ENCODE results near the gene HAUS7.

The HAUS7 gene

GRCh38 chrX:153474718-153475117 lies 4.3 kb upstream of the HAUS7 start:
- TF ChIP-seq, protein P1, sequence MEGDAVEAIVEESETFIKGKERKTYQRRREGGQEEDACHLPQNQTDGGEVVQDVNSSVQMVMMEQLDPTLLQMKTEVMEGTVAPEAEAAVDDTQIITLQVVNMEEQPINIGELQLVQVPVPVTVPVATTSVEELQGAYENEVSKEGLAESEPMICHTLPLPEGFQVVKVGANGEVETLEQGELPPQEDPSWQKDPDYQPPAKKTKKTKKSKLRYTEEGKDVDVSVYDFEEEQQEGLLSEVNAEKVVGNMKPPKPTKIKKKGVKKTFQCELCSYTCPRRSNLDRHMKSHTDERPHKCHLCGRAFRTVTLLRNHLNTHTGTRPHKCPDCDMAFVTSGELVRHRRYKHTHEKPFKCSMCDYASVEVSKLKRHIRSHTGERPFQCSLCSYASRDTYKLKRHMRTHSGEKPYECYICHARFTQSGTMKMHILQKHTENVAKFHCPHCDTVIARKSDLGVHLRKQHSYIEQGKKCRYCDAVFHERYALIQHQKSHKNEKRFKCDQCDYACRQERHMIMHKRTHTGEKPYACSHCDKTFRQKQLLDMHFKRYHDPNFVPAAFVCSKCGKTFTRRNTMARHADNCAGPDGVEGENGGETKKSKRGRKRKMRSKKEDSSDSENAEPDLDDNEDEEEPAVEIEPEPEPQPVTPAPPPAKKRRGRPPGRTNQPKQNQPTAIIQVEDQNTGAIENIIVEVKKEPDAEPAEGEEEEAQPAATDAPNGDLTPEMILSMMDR (IDR thresholded peaks at IDR 0.05; ENCODE audit: low read length, missing control alignments) = no peak
- no peak overlapping the region for H3K4me3 ChIP-seq (replicated peaks; ENCODE audit: low read depth, low read length)
- peak; percentile 61 for DNase-seq (ENCODE audit: low read depth)

GRCh38 chrX:153474266-153474665 lies 3.9 kb upstream of the HAUS7 start:
- H3K4me3 ChIP-seq (replicated peaks; ENCODE audit: low read depth, low read length) = no peak overlapping the region
- no peak for DNase-seq (ENCODE audit: low read depth)
- TF ChIP-seq, protein P1 (IDR thresholded peaks at IDR 0.05; ENCODE audit: low read length, missing control alignments) = no peak

DNA sequence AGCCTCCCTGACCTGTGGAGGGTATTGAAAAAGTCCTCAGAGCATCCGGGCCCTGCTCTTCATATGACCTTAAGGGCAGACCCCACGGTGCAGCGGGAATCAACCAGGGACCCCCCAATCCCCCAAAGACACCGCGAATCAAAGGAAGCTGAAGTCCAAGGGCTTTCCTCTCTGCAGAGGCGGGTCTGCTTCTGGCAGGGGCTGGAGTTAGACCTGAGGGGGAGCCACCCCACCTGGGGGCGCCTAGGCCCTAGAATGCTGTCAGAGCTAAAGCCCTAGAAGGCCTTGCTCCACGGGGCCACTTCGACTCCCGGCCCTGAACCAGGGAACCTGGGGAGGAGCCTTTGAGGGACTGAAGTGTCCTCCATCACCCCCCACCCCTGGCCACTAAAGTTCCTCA lies 2.8 kb upstream of the HAUS7 start:
- TF ChIP-seq, protein P1 (IDR thresholded peaks at IDR 0.05; ENCODE audit: low read length, missing control alignments) = no peak

DNA sequence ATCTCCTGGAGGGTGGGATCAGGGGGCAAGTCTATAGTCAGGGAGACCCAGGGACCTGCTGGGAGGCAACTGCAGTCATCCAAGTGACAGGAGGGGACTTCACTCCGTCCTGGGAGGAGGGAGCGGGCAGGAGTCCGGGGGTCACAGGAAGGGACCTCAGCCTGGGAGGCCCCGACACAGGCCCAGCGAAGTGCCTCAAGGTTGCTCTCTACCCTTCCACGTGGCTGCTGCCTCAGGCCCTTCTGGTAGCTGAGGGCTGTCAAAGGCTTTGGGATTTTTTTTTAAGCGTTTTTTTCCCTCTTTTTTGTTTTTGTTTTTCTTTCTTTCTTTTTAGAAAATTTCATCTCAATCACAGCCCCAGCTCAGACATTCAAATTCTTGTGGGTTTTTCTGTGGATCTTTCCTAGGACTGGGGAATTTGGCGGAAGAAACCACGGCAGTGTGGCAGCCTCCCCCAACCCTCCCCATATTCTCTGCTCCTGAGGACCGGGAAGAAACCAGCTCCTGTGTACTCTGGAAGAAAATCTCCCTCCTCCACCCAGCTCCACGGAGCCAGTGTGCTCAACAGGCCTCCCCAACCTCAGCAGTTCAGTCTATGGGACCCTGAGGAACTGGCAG lies 1.4 kb upstream of the HAUS7 start:
- no peak overlapping the region for H3K4me3 ChIP-seq (replicated peaks; ENCODE audit: low read depth, low read length)
- TF ChIP-seq, protein P1 (IDR thresholded peaks at IDR 0.05; ENCODE audit: low read length, missing control alignments) = no peak
- no peak for DNase-seq (ENCODE audit: low read depth)

More for the DNA sequence above, 2.8 kb upstream of the HAUS7 start:
- H3K4me3 ChIP-seq (replicated peaks; ENCODE audit: low read depth, low read length) = no peak overlapping the region
- DNase-seq (ENCODE audit: low read depth) = no peak

- TF ChIP-seq, protein P1 (IDR thresholded peaks at IDR 0.05; ENCODE audit: low read length, missing control alignments) = peak; percentile 2
- H3K4me3 ChIP-seq (replicated peaks; ENCODE audit: low read depth, low read length) = peak overlapping the region; percentile 63
- DNase-seq (ENCODE audit: low read depth) = peak; percentile 24
These were observed 465 bp downstream of the HAUS7 start for GRCh38 chrX:153469811-153470410.

DNA sequence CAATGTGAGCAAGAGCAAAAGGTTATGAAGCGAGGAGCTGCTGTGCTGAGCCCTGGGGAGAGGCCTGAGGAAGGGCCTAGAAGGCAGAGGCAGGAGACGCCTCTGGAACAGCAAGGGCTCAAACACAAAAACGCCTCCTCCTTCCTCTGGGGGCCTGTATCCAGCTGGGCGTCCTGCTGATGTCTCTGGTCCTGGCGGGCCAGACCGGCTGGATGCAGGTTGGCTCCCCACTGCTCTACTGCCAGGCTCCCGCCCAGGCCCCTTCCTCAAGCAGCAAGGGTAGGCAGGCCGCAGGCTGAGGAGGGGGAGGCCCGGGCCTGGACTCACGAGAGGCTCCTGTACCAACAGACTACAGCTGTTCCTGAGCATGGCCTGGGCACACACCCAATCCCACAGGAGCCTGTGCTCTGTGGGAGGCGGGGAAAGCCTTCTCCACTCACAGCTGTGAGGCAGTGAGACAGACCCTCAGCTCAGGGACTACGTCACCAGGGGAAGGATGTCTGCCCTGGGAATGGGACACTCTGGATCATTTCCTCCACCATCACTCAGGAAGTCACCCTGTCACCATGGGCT lies 2.3 kb downstream of the HAUS7 start:
- no peak for DNase-seq (ENCODE audit: low read depth)
- TF ChIP-seq, protein P1 (IDR thresholded peaks at IDR 0.05; ENCODE audit: low read length, missing control alignments) = no peak
- no peak overlapping the region for H3K4me3 ChIP-seq (replicated peaks; ENCODE audit: low read depth, low read length)

Measured in fibroblast of pulmonary artery (primary cell).